ENCODE results near the gene PNMA6F. TPM values are rescaled to one million over a fixed set of nuclear protein-coding genes. Genes with fewer than 3 reads are reported as not detected.

PNMA6F gene
- total and polyA plus RNA-seq, 2 donors (not counting 1 experiment from before 2014, with no cell fraction given), result not detected

GRCh38 chrX:153317306-153317705 lies 4.3 kb downstream of the PNMA6F start:
- H2AFZ ChIP-seq (ENCODE audit: low read length), result no peak overlapping the region
- TF ChIP-seq CTCF (conservative IDR thresholded peaks at IDR 0.05 in 1 of 2, IDR thresholded peaks at IDR 0.05 in 1 of 2; ENCODE audit: low read depth in 1 of 2, low read length in 2 of 2) (no peak), EZH2 (IDR thresholded peaks at IDR 0.05; ENCODE audit: low read length, missing control alignments) (no peak)

DNA sequence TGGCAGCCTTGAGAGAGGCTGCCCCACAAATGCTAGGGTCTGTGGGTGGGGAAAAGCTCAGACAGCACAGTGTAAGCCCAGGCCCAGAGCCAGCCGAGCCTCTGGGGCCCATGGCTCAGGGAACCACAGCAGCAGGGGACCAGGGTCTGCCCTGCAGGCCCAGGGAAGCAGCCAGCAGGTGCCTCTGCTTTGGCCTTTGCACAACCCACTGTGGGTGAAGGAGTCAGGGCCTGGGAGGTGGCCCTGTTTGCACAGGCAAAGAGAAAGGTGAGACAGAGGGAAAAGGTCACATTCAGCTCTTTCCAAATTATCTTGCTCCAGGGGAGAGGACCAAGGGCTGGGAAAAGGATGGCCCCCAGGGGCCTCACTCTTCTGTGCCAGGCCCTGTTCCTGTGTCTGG lies 8.7 kb downstream of the PNMA6F start:
- Histone ChIP-seq H4K20me1 (ENCODE audit: control insufficient read depth, extremely low read depth, insufficient read depth, low read length) (no peaks in the 10 kb centered on the region), H3K4me1 (ENCODE audit: control insufficient read depth, extremely low read depth, insufficient read depth, low read length) (no peaks in the 10 kb centered on the region), H3K36me3 (ENCODE audit: control insufficient read depth, insufficient read depth, low read length) (no peaks in the 10 kb centered on the region), H3K27me3 (ENCODE audit: control insufficient read depth, insufficient read depth, low read length) (no peaks in the 10 kb centered on the region), H3K79me2 (ENCODE audit: control insufficient read depth, insufficient read depth, low read length) (no peaks in the 10 kb centered on the region), H2AFZ (ENCODE audit: low read length) (no peak overlapping the region), H3K4me2 (ENCODE audit: extremely low read depth, insufficient read depth, low read length) (no peak overlapping the region), H3K9ac (ENCODE audit: insufficient read depth, low read length) (no peak overlapping the region), H3K4me3 (replicated peaks in 1 of 4; ENCODE audit: control extremely low read depth in 1 of 4, insufficient read depth in 1 of 4, low read depth in 3 of 4, low read length in 4 of 4) (no peak overlapping the region), H3K27ac (ENCODE audit: insufficient read depth, low read length) (no peak overlapping the region), H3K9me3 (ENCODE audit: control insufficient read depth, insufficient read depth, low read depth, low read length) (no peaks in the 10 kb centered on the region)
- DNase-seq (ENCODE audit: low read depth in 2 of 2), result no peak
- no peak for TF ChIP-seq EZH2 (IDR thresholded peaks at IDR 0.05; ENCODE audit: low read length, missing control alignments)
- no peak for TF ChIP-seq CTCF (conservative IDR thresholded peaks at IDR 0.05 in 1 of 2, IDR thresholded peaks at IDR 0.05 in 1 of 2; ENCODE audit: low read depth in 1 of 2, low read length in 2 of 2)

More at GRCh38 chrX:153317306-153317705, 4.3 kb downstream of the PNMA6F start:
- no peak for DNase-seq (ENCODE audit: low read depth in 2 of 2)
- Histone ChIP-seq H3K9me3 (ENCODE audit: control insufficient read depth, insufficient read depth, low read depth, low read length) (no peaks in the 10 kb centered on the region), H3K36me3 (ENCODE audit: control insufficient read depth, insufficient read depth, low read length) (no peaks in the 10 kb centered on the region), H3K4me1 (ENCODE audit: control insufficient read depth, extremely low read depth, insufficient read depth, low read length) (no peaks in the 10 kb centered on the region), H4K20me1 (ENCODE audit: control insufficient read depth, extremely low read depth, insufficient read depth, low read length) (no peaks in the 10 kb centered on the region), H3K27ac (ENCODE audit: insufficient read depth, low read length) (no peak overlapping the region), H3K4me2 (ENCODE audit: extremely low read depth, insufficient read depth, low read length) (no peak overlapping the region), H3K4me3 (replicated peaks in 1 of 4; ENCODE audit: control extremely low read depth in 1 of 4, insufficient read depth in 1 of 4, low read depth in 3 of 4, low read length in 4 of 4) (no peak overlapping the region), H3K27me3 (ENCODE audit: control insufficient read depth, insufficient read depth, low read length) (no peaks in the 10 kb centered on the region), H3K79me2 (ENCODE audit: control insufficient read depth, insufficient read depth, low read length) (no peaks in the 10 kb centered on the region), H3K9ac (ENCODE audit: insufficient read depth, low read length) (no peak overlapping the region)

DNA sequence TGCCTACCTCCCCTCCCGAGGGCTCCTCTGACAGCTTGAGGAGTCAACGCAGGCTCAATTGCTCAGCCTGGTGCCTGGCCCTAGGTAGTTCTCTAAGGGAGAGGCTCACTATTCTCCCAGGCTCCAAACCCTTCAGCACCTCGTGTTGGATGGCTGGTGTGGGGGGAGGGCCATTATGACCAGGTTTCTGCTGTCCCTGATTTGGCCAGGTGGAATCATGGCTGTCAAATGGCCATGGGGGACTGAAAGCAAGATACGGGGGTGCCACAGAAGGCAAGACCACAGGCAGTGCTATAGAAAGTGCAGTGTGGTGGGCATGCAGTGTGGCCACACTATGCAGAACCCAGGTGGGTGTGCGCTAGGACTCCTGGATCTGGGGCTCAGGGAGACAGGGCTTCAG lies 9.5 kb downstream of the PNMA6F start:
- H3K36me3 ChIP-seq (ENCODE audit: control insufficient read depth, insufficient read depth, low read length), result no peaks in the 10 kb centered on the region
- H3K4me2 ChIP-seq (ENCODE audit: extremely low read depth, insufficient read depth, low read length), result no peak overlapping the region
- H3K9me3 ChIP-seq (ENCODE audit: control insufficient read depth, insufficient read depth, low read depth, low read length), result no peaks in the 10 kb centered on the region
- no peak overlapping the region for H3K4me3 ChIP-seq (replicated peaks in 1 of 4; ENCODE audit: control extremely low read depth in 1 of 4, insufficient read depth in 1 of 4, low read depth in 3 of 4, low read length in 4 of 4)
- no peaks in the 10 kb centered on the region for H3K27me3 ChIP-seq (ENCODE audit: control insufficient read depth, insufficient read depth, low read length)
- H3K4me1 ChIP-seq (ENCODE audit: control insufficient read depth, extremely low read depth, insufficient read depth, low read length), result no peaks in the 10 kb centered on the region
- H3K79me2 ChIP-seq (ENCODE audit: control insufficient read depth, insufficient read depth, low read length), result no peaks in the 10 kb centered on the region
- H3K27ac ChIP-seq (ENCODE audit: insufficient read depth, low read length), result no peak overlapping the region
- H4K20me1 ChIP-seq (ENCODE audit: control insufficient read depth, extremely low read depth, insufficient read depth, low read length), result no peaks in the 10 kb centered on the region
- no peak for TF ChIP-seq CTCF (conservative IDR thresholded peaks at IDR 0.05 in 1 of 2, IDR thresholded peaks at IDR 0.05 in 1 of 2; ENCODE audit: low read depth in 1 of 2, low read length in 2 of 2)
- TF ChIP-seq EZH2 (IDR thresholded peaks at IDR 0.05; ENCODE audit: low read length, missing control alignments), result no peak
- H2AFZ ChIP-seq (ENCODE audit: low read length), result no peak overlapping the region
- no peak overlapping the region for H3K9ac ChIP-seq (ENCODE audit: insufficient read depth, low read length)
- DNase-seq (ENCODE audit: low read depth in 2 of 2), result no peak
